HG02678 (cell line): ENCODE data around the gene GCK.
"Not testable (repeated sequence)": the region's sequence is repeated elsewhere in the genome, so short reads cannot be mapped to it uniquely, and the experiment has no call there.

ENCODE experiments used
- ATAC-seq: cut with Tn5 transposase; IDR thresholded peaks from one replicate; pipeline ENCODE4 v1.9.1; 2021; ENCODE audit warnings: mild to moderate bottlenecking, moderate library complexity; ENCODE audit not compliant: unreplicated experiment

Gene GCK

GRCh38 chr7:44184206-44184872, 4.9 kb downstream of the GCK start:
- no peak for ATAC-seq

GRCh38 chr7:44183386-44183785, 5.9 kb downstream of the GCK start:
- ATAC-seq = no peak

- ATAC-seq = no peak
Observed at GRCh38 chr7:44182827-44183226, 6.4 kb downstream of the GCK start.

GRCh38 chr7:44180631-44181030, 8.6 kb downstream of the GCK start:
- no peak for ATAC-seq

GRCh38 chr7:44177570-44178131, 11.6 kb downstream of the GCK start:
- ATAC-seq = no peak

- no peak for ATAC-seq
Observed at GRCh38 chr7:44176486-44176885, 12.8 kb downstream of the GCK start.

- ATAC-seq = no peak
Observed at GRCh38 chr7:44175730-44176129, 13.5 kb downstream of the GCK start.

- ATAC-seq = not testable (repeated sequence)
Observed at GRCh38 chr7:44174694-44174948, 14.6 kb downstream of the GCK start.

- no peak for ATAC-seq
Observed at GRCh38 chr7:44173911-44174693, 15.1 kb downstream of the GCK start.

- no peak for ATAC-seq
Observed at GRCh38 chr7:44172803-44173424, 16.3 kb downstream of the GCK start.

- ATAC-seq = no peak
Observed at GRCh38 chr7:44172352-44172751, 16.9 kb downstream of the GCK start.

- not testable (repeated sequence) for ATAC-seq
Observed at GRCh38 chr7:44171901-44172300, 17.3 kb downstream of the GCK start.

- no peak for ATAC-seq
Observed at GRCh38 chr7:44167920-44168319, 21.3 kb downstream of the GCK start.

GRCh38 chr7:44163591-44163990, 25.6 kb downstream of the GCK start:
- ATAC-seq = no peak

- no peak for ATAC-seq
Observed at GRCh38 chr7:44162785-44163395, 26.3 kb downstream of the GCK start.

- ATAC-seq = no peak
Observed at GRCh38 chr7:44162179-44162578, 27.1 kb downstream of the GCK start.

GRCh38 chr7:44161371-44161770, 27.9 kb downstream of the GCK start:
- ATAC-seq = no peak

- no peak for ATAC-seq
Observed at GRCh38 chr7:44159824-44160630, 29.2 kb downstream of the GCK start.

GRCh38 chr7:44158873-44159631, 30.2 kb downstream of the GCK start:
- ATAC-seq = no peak
